GM19328 (cell line): Measurements from ENCODE around the gene STAMBPL1.
"Not testable (repeated sequence)": the region's sequence is repeated elsewhere in the genome, so short reads cannot be mapped to it uniquely, and the experiment has no call there.

Source experiments
- ATAC-seq: cut with Tn5 transposase; IDR thresholded peaks from one replicate; pipeline ENCODE4 v1.9.1; 2021; ENCODE audit warnings: mild to moderate bottlenecking, moderate library complexity; ENCODE audit not compliant: unreplicated experiment

The STAMBPL1 gene

DNA sequence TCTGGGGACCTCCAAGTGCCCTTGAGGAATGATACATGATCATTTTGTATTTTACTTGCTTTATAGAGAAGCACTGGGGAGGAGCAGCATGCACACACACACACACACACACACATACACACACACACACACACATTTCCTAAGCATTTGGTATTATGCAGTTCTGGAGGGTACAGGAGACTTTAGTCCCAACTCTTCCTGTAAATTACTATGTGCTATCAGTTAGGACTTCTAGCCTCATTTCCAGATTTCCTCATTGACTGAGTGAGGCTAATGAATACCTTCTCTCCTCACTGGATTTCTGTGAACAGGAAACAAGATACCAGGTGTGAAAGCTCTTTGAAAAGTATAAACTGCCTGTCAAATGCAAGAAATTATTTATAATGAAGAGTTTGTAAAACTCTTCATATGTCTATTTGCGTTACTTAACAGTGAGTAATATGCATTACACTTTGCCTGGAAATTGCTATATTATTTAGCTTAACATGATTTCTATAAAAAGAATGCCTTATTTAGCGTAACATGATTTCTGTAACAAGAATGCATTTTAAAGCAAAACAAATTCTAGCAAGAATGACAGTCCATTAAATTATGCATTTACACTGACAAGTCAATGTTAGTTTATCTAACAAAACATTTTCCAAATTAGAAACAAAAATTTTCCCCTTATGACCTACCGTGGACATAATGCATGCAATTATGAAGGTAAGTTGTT is 38.3 kb downstream of the STAMBPL1 start:
- ATAC-seq, result no peak

DNA sequence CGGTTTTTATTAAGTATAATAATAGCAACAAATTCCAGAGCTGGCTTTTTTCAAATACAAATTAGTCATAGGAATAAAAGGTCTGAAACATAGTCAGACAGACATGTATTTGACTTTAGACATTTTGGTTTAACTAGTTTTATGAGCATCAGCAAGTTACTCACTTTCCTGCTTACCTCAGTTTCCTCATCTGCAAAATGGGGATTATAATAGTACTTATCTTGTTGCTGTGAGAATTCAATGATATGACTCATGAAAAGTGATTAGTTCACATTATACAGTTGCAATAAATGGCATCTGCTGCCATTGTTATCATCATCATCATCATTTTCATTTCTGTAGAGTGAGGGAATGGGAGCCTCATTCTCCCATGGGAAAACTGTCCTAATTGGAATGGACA is 39.0 kb downstream of the STAMBPL1 start:
- no peak for ATAC-seq

DNA sequence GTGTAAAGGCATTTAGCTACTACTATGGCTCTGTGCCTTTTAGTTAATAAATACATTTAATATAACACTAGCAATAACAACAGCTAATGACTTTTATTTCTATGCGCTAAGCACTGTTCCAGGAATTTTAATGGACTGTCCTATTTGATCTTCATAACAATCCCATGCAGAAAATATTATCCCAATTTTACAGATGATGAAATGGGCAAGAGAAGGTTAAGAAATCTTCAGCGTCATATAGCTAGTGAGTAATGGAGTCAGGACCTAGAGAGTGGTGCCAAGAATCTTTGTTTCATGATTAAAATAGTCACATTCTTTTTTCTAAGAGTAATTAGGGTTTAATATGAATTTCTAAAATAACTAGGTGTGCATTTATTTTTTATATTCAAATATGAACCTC is 40.2 kb downstream of the STAMBPL1 start:
- ATAC-seq, result no peak

DNA sequence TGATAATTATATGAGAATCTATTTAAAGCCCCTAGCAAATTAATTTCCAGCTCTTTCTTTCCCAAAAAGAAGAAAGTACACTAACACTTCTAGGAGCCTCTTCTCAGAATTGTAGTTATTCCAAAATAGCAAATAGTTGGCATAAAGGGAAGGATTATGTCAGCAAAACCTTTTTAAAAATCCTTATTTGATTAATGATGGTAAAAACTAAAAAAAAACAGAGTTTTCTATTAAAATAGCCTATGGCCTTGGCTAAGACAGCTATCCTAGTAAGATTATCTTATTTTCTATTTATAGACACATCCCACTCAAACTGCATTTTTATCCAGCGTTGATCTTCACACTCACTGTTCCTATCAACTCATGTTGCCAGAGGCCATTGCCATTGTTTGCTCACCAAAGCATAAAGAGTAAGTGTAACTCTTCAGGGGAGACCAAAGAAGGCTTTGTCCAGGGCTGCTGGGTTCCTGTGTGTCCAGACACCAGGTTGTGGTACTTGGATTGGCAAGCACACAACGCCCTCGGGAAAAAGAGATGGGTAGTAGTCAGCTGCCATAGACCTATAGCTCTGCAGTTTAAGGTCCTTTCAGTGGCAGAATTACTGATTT is 41.0 kb downstream of the STAMBPL1 start:
- no peak for ATAC-seq

DNA sequence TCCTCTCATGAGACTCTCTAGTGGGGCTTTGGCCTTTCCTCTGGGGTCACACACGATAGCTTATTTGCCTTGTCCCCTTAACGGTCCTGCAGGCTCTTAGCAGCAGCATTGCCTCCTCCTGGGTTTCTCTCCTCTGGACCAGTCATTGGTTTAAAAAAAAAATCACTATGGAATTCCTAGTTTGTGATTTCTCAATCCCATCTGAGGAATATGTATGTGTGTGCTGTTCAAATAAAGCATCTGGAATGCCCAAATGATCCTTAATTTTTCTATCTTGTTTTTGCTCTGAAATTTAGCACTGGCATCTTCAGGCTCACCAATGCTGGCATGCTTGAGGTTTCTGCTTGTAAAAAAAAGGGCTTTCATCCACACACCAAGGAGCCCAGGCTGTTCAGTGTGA is 42.0 kb downstream of the STAMBPL1 start:
- no peak for ATAC-seq

DNA sequence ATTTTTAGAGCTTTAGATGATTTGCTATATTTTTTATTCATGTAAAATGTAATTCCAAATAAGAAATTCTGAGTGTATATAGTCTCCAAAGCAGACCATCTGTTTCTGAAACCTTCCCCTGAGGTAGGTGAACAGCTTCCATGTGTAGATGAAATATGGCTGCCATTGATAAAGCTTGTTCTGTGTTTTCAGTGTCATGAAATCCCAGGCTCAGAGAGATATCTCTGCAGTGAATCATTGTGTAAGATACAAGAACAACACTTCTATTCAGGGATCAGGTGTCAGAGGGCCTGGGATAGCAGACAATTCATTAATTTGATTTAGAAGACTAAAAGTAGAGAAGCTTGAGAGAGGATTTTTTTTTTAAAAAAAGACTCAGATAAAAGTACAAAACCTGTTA is 43.5 kb downstream of the STAMBPL1 start:
- no peak for ATAC-seq

DNA sequence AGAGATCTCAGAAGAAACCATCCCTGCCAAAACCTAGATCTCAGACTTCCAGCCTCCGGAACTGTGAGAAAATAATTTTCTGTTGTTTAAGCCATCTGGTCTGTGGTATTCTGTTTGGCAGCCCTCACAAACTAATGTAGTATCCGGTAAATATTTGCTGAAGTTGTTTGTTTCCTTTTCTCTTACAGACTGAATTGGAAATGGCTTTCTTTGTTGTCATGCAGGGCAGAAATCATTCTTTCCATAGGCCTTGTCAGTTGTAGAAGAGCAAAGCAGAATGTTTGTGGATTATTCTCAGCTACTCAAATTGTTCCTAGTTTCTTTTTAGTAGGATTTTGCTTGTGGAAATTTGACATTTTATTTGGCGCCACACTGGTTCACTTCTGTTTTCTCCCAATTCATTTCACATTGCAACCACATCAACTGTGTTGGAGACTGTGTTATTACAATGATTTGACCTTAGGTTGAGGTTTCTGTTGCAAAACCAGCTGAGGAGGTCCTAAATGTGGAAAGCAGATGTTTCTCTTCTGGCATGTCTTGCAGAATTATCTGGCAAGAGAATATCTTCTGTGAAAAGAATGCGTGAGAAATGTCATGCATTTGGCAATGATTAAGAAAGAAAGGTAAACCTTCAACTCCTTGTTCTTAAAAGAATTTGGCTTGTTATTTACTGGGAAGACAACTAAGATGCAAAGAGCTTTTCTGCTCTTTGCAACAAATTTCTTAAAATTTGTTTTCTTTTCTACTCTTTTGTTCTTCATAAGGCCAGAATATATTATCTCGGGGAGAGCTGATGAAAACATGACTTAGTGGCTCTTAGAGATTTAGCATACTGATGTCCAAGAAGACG is 46.7 kb downstream of the STAMBPL1 start:
- no peak for ATAC-seq

DNA sequence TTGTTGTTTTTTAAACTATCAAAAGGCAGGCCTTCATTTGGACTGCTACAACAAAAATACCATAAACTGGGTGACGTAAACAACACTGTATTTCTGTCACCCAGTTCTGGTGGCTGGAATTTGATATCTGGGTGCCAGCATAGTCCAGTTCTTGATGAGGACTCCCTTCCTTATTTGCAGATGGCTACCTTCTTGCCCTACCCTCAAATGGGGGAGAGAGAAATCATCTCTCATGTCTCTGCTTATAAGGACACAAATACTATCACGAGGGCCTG is 47.3 kb downstream of the STAMBPL1 start:
- ATAC-seq, result no peak

DNA sequence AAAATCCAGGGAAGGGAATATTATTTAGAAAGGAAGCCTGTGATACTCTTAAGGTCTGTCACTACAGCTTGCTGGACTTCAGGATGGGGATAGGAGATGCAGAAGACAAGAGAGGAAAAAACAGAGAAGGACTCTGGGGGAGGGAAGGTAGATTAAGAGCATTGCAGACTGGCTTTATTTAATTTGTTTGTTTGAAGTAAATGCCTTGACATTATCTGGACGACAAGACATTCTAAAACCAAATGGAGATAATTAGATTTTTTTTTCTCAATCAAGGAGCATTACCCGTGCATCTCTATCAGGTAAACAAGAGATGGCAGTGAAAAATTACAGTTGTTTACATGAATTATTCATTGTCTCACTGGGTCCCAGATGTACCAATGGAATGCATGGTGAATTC is 48.2 kb downstream of the STAMBPL1 start:
- ATAC-seq, result no peak

DNA sequence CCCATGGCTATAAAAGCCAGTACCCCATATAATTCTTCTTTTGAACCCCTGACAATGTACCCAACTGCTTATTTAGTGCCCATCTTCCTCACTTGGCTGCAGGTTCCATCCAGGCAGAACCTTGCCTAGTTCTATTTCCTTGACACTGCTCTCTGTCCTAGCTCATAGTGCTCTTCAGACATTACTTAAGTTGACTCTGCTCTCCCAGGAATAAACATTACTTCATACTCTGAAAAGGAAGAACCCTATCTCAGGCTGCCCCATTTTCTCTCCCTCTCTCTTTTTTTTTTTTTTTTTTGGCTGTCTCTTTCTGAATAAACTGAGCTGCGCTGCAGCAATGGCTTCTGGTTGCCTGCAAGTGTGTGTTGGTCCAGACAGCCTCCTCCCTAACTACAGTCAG is 51.5 kb downstream of the STAMBPL1 start:
- no peak for ATAC-seq

DNA sequence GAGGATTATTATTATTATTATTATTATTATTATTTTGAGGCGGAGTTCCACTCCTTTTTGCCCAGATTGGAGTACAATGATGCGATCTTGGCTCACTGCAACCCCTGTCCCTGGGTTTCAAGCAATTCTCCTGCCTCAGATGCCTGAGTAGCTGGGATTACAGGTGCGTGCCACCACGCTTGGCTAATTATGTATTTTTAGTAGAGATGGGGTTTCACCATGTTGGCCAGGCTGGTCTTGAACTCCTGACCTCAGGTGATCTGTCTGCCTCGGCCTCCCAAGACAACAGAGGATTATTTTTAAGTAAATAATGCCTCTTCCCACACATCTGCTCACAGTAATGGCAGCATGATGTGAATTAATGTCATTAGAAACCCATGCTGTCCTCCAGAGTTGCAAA is 52.0 kb downstream of the STAMBPL1 start:
- not testable (repeated sequence) for ATAC-seq

DNA sequence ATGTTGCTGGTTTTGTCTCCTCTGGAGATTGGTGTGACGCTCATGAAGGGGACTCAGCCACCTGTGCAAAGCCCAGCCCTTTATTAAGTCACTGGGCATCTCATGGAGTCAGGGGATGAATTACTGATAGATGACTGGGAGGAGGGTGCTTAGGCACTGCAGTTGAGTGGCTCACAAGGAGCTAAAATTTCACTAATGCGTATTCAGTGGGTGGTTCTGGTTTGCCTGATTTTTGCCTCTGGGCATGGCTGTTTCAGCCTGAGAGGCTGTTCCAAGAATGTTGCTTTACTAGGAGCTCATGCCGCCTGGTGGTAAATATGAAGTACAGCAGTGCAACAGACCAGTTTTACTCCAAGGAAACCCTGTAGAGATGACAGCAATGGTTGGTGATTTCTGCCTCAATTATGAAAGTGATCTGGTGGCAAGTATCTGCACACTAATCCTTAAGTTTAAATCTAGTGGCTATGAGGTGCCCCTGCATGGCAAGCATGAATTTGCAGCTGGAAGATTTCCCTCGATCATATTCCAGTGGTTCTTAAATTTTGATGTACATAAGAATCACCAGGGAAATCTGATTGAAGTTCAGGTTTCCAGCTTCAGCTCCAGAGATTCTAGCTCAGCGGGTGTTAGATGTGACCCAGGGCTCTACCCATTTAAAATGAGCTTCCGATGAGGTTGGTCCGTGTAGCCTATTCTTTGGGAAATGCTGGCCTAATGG is 52.7 kb downstream of the STAMBPL1 start:
- no peak for ATAC-seq

DNA sequence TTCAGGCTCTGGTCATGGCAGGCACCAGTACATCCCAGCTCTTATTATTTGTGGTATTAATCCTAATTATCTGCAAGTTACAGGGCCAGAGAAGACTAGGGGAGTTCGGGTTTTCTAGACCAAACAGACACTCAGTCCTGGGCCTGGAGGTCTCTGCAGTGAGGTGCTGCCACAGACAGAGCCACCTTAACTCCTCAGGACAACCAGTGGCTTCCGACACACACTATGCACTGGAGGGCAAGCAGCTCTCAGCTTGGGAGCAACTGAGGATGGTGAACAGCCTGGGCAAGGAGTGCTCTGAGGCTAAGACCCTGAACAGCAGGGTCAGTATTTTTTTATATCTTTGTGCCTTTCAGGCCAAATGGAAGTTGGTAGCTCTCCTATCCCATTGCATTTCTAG is 53.5 kb downstream of the STAMBPL1 start:
- ATAC-seq, result no peak

DNA sequence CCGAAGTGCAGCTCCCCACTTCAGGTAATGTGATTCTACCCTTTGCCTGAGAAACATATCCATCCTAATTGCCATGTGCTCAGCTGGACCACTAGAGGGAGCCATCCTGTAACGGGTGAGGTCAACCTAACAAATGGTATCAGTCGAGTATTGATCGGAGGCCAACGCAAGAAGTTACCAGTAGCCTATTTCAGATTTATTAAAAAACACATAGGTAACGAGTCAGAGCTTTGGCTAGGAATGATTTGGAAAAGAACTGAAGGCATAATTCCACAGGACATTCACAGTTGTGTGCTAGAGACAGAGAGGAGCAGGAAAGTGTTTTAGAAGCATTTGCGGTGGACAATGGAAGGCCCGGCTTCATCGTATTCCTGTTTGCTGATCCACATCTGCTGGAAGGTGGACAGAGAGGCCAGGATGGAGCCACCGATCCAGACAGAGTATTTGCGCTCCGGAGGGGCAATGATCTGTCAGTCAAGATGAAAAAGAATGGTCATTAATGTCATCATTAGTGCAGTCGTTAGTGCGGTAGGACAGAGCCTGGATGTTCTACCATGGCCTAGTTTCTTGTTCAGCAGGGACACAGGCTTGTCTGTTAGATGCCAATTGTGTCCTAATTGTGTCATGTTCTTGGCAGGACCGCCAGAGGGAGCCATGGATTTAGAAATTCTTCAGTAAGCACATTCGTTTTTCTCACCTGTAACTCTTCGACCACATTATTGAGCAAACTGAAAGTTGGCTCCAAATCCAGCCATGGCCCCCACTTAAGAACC is 55.0 kb downstream of the STAMBPL1 start:
- ATAC-seq, result no peak

DNA sequence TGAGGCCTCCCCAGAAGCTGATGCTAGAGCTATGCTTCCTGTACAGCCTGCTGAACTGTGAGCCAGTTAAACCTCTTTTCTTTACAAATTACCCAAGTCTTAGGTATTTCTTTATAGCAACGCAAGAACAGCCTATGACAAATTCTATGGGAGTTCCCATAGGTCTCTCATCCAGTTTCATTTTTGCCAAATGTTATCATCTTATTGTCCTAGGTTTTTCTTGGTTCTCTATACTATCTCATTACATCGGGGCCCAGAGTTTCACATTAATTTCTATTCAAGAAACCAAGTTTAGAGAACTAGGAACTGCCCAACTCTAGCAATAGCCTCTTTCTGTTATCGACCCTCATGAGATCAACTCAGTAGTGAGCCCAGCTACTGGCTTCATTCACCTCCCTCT is 56.6 kb downstream of the STAMBPL1 start:
- no peak for ATAC-seq

DNA sequence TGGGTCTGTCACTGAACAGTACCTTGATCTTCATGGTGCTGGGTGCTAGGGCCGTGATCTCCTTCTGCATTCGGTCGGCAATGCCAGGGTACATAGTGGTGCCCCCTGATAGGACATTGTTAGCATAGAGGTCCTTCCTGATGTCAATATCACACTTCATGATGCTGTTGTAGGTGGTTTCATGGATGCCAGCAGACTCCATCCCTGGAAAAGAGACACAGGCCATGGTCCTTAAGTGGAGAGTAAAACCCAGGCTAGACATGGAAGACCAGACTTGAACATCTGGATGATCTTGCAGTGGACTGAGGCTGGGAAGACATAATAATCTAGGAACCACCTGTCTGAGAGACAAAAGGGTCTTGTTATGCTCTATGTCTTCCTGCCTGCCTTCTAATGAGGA is 58.0 kb downstream of the STAMBPL1 start:
- no peak for ATAC-seq

DNA sequence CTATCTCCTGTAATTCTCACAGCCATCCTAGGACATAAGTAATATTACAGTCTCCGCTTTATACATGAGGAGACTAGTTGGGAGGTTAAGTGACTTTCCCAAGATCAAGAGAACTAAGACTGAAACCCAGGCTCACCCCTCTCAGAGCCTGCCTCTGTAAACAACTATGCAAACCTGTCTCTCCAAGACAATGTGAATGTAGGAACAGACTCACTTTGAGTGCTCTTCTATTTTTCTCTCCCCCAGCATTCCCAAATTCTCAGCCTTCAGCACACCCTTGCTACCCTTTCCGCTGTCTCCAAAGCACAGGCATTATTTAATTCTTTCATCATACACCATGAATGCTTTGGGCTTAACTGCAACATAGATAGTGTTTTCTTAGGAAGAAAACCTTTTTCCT is 58.9 kb downstream of the STAMBPL1 start:
- no peak for ATAC-seq

DNA sequence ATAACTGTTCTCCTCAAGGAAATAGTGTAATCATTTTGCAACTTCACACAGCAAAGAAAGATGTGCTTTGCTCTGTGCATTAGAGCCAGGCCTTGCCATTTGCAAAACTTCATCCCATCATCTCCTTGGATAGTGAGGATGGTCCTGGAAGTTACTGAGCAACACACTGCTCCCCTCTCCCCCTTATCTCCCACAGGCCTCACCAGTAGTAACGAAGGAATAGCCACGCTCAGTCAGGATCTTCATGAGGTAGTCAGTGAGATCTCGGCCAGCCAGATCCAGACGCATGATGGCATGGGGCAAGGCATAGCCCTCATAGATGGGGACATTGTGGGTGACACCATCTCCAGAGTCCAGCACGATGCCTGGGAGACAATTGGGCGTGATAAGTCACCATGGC is 61.0 kb downstream of the STAMBPL1 start:
- ATAC-seq, result no peak

DNA sequence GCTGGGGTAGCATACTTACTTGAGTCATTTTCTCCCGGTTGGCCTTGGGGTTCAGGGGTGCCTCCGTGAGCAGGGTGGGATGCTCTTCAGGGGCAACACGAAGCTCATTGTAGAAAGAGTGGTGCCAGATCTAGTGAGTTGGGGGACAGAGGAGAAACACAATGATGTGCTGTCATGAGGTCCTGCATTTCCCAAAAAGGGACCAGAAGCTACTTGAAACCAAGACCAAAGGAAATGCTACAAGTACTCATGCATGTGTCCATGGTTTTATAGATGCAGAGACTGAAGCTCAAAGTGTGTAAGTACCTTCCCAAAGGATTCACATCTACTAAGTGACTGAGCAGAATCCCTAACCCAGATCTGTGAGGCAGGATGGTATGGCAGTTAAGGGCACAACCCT is 63.7 kb downstream of the STAMBPL1 start:
- no peak for ATAC-seq

DNA sequence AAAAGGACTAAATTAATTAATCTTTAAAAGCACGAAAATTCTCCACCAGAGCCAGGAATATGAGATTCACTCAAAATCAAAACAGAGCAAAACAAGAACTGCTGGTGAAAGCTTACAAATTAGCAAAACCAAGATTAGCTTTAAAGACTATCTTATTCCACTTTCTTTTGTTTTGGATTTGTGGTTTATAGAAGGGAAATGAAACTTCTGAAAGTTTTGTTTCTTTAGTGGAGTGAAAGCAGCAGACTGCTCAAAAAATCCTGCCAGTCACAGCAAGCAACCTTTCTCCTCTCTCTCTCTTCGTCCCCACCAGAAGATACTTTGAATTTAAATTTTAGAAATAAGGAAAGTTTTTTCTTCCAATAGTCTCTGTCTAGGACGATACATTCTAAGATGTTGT is 64.8 kb downstream of the STAMBPL1 start:
- ATAC-seq, result no peak

DNA sequence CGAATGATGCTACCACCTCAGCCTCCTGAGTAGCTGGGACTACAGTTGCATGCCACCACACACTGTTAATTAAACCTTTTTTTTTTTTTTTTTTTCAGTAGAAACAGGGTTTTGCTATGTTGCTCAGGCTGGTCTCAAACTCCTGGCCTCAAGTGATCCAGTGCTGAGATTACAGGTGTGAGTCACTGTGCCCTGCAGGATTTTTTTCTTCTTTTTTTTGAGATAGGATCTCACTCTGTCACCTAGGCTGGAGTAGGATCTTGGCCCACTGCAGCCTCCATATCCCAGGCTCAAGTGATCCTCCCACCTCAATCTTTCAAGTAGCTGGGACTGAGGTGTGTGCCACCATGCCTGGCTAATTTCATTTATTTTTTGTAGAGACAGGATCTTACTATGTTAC is 66.2 kb downstream of the STAMBPL1 start:
- no peak for ATAC-seq
